CD4-positive, alpha-beta T cell treated with Interleukin-17A for 4 hours (primary cell): ENCODE measurements around the gene MED13.
"Not testable (repeated sequence)": the region's sequence is repeated elsewhere in the genome, so short reads cannot be mapped to it uniquely, and the experiment has no call there.

Experiments used
- DNase-seq: peaks from one replicate; pipeline ENCODE4 v3.0.0-alpha.2; 2020; ENCODE audit warnings: mixed read lengths

MED13 gene

GRCh38 chr17:62057696-62058095 lies 7.4 kb downstream of the MED13 start:
- DNase-seq: no peak

DNA sequence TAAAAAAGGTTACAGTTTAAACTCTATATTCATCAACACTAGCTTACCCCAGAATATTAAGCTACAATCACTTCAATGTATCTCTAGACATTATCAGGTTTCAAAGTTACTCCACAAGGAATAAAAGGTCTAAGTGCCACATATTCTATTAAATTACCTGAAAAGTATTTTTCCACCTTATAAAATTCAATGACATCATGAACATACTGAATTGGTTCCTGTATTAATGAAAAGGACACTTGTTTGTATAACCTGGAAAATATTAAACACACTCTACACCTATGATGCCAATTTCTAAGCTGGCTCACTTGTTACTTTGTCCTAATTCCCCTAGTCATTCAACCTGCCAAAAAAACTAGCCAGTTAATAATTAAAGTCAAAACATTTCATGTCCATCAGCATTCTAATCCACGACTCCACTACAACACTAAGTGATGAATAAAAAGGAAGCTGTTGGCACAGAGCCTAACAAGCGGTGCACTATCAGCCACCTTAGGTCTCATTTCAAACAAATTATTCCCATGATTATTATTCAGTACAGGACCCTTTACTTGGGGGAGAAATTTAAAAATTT lies 12.2 kb downstream of the MED13 start:
- DNase-seq: no peak

GRCh38 chr17:62051053-62051452 lies 14.0 kb downstream of the MED13 start:
- no peak for DNase-seq

DNA sequence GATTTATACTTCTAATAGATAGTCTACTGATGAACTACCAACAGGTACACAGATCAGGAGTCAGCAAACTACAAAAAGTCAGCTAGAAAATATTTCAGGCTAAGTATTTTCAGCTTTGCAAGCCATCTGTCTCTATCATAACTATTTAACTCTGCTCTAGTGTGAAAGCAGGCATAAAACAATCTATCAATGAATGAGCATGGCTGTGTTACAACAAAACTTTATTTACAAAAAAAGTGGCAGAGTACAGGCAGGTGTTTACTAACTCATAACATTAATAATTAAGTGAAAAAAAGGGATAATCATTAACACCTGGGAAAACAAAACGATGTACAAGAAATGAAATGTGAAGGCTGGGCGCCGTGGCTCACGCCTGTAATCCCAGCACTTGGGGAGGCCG lies 15.8 kb downstream of the MED13 start:
- no peak for DNase-seq

GRCh38 chr17:62048262-62048661 lies 16.8 kb downstream of the MED13 start:
- DNase-seq: no peak

GRCh38 chr17:62045517-62045916 lies 19.6 kb downstream of the MED13 start:
- DNase-seq: no peak

DNA sequence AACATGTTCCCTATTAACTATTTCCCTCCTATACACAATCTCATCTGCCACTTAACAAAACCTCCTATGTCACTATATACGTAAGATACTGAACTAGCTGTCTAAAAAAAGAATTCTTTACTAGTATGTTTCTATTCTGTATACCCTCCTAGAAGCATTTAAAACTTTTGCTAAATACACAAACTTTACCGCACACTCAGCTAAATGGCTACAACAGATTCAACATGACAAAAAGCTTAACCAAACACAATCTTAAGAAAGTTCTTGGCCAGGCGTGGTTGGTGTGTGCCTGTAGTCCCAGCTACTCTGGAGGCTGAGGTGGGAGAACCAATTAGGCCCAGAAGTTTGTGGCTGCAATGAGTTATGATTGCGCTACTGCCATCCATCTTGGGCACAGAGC lies 20.0 kb downstream of the MED13 start:
- no peak for DNase-seq

GRCh38 chr17:62043602-62044001 lies 21.5 kb downstream of the MED13 start:
- DNase-seq: no peak

DNA sequence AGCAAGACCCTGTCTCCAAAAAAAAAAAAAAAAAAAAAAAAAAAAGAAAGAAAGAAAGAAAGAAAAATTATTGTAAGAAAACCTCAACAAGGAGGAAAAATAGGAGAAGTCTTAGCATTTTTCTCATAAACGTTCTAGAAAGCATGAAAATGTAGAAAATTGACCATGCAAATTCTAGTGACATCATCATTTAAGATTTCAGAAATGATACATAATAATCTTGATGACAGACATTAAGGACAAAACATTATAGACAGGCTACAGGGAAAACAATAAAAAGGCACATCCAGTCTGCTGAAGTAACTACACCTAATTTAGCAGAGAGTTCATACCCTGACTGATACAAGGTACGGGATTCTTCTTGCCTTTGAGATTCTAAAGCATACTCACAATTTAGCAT lies 21.9 kb downstream of the MED13 start:
- no peak for DNase-seq

DNA sequence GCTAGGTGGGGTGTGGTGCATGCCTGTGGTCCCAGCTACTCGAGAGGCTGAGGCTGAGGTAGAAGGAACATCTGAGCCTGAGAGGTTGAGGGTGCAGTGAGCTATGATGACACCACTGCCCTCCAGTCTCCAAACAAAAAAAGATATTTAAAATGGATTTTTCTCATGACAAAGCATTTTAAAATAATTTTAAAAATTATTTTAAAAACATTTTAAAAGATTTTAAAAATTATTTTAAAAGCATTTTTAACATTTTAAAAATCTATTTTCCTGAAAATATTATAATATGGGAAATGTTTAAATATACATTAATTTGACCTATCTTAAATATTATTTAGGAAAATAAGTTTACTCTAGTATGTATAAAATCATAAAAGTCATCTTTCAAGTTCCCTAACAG lies 26.8 kb downstream of the MED13 start:
- DNase-seq: no peak

DNA sequence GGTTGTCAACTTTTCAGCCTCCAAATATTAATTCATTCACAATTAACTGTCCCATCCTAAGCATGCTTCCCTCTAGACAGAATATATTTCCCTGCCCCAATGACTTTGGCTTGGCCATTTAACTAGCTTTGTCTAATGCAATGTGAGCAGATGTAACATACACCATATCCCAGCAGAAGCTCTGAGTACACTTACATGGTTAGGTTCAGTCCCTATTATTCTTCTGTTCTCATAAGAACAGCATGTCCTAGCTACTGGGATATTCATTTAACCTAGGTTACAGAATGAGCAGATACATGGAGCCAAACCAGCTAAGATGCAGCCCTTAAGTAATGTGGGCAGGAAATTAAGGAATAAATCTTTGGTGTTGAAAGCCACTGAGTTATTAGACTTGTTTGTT lies 31.8 kb downstream of the MED13 start:
- DNase-seq: no peak

GRCh38 chr17:62032480-62032879 lies 32.6 kb downstream of the MED13 start:
- no peak for DNase-seq

GRCh38 chr17:62030264-62030663 lies 34.8 kb downstream of the MED13 start:
- DNase-seq: no peak

GRCh38 chr17:62024866-62025265 lies 40.2 kb downstream of the MED13 start:
- no peak for DNase-seq

GRCh38 chr17:62017912-62018311 lies 47.2 kb downstream of the MED13 start:
- no peak for DNase-seq

DNA sequence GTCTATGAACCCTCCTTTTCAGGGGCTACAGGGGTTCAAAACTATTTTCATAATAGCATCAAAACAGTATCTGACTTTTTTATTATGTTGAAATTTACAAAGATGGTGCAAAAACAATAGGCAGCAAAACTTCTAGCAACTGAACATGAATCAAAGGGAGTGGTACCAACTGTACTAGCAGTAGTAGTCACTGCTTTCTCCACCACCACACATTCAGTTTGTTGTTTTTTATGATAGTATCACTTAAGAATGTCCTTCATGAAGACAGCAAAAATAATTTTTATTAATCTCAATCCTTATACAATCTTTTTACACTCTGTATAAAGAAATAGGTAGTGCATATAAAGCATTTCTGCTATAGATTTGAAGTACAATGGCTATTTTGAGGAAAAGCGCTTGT lies 47.6 kb downstream of the MED13 start:
- no peak for DNase-seq

DNA sequence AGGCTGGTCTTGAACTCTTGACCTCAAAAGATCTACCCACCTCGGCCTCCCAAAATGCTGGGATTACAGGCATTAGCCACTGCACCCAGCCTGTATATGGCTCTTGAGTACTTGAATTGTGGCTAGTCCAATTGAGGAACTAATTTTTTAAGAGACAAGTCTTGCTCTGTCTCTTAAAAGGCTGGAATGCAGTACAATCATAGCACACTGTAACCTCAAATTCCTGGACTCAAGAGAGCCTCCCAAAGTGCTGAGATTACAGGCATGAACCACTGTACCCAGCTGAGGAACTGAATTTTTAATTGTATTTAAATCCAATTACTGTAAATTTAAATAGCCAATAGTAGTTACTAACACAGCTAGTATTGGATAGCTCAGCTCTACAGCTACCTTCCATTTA lies 50.6 kb downstream of the MED13 start:
- no peak for DNase-seq

DNA sequence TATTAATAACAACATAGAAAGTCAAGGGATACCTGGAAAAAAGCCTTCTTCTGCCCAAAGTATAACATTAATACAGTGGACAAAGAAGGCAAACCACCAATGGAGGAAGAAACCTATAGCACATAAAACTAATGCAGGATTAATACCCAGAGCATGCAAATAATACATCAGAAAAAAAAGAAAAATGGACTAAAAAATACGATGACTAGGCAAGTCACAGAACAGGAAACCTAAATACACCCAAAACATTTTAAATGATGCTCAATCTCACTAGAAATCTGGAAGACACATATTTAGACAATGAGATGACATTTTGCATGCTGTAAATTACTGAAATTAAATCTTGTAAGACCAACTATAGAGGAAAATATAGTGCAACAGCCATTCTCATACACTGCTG lies 55.9 kb downstream of the MED13 start:
- DNase-seq: no peak

DNA sequence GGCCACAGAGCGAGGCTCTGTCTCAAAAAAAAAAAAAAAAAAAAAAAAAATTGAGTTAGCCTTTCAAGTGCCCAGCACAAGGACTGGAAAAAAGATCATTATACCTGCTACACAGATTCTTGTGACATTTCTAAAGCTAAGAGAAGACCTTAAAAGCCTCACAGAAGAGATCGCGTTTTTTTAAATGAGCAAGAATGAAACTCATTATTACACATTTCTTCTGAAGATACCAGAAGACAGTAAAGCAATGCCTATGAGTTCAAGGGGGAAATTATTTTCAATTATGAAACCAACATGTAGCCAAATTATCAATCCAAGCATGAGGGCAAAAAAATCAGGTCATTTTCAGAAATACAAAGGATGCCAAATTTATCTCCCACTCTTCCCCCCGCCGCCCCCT lies 56.8 kb downstream of the MED13 start:
- no peak for DNase-seq

- DNase-seq: no peak
These were observed 60.7 kb downstream of the MED13 start for GRCh38 chr17:62004388-62004787.

GRCh38 chr17:62003141-62003540 lies 61.9 kb downstream of the MED13 start:
- not testable (repeated sequence) for DNase-seq

GRCh38 chr17:62001105-62001504 lies 64.0 kb downstream of the MED13 start:
- DNase-seq: no peak

DNA sequence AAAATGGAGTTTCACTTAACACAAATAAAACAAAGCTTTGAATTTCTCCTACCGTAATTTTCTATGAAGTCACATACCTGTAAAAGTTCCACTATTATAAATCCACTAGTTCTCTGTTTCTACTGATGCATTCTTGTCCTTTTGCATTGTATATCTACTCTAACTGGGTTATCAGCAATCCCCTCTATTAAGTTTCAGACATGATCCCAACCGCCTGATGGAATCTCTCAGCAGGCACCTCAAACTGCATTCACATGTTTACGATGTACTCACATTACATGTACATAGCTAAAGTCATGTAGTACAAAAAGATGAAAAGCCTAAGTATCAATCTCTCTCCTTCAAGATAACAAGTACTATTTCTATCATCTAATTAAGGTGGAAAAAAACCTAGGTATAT lies 64.9 kb downstream of the MED13 start:
- no peak for DNase-seq

DNA sequence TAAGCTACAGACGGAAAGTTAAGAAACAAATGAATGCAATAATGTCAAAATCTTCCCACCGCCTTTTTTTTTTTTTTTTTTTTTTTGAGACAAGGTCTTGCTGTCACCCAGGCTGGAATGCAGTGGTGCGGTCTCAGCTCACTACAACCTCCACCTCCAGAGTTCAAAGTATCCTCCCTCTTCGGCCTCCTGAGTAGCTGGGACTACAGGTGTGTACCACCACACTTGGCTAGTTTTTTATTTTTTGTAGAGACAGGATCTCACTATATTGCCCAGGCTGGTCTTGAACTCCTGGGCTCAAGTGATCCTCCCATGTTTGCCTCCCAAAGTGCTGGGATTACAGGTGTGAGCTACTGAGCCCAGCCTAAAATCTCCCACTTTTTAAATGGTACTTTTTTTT lies 66.5 kb downstream of the MED13 start:
- not testable (repeated sequence) for DNase-seq

- DNase-seq: no peak
These were observed 67.4 kb downstream of the MED13 start for GRCh38 chr17:61997664-61998063.
